Measurements from ENCODE around the gene ZNF462. TPM values are rescaled to one million over a fixed set of nuclear protein-coding genes. Genes with fewer than 3 reads are reported as not detected.

ZNF462 gene
- total and polyA plus RNA-seq, 2 donors (not counting 1 experiment from before 2014, with no cell fraction given): 6.0 to 27.4 TPM

DNA sequence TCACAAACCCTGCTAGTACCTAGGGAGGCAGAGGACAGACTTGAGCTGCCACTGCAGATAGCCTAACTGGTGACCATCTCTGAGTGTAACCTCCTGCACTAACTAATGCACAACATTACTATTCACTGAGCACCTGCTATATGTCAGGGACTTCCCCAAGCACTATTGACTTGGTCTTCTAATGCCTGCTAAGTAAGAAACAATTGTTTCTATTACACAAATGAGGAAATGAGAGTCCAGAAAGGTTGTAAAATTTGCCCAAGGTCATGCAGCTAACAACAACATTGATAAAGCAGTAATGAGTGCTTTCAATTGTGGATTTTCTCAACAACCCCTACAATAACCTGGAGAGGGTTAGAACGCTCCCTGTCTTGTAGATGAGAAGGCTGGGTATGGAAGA, 183.7 kb downstream of the ZNF462 start:
- Histone ChIP-seq H4K20me1 (ENCODE audit: control insufficient read depth, extremely low read depth, insufficient read depth, low read length) (no peaks in the 10 kb centered on the region), H3K9me3 (ENCODE audit: control insufficient read depth, insufficient read depth, low read depth, low read length) (no peaks in the 10 kb centered on the region), H3K27ac (ENCODE audit: insufficient read depth, low read length) (no peak overlapping the region), H3K4me1 (ENCODE audit: control insufficient read depth, extremely low read depth, insufficient read depth, low read length) (no peaks in the 10 kb centered on the region), H3K79me2 (ENCODE audit: control insufficient read depth, insufficient read depth, low read length) (no peaks in the 10 kb centered on the region), H3K36me3 (ENCODE audit: control insufficient read depth, insufficient read depth, low read length) (no peaks in the 10 kb centered on the region), H3K27me3 (ENCODE audit: control insufficient read depth, insufficient read depth, low read length) (peaks cover 1% of the 10 kb centered on the region), H3K4me3 (replicated peaks in 1 of 4; ENCODE audit: control extremely low read depth in 1 of 4, insufficient read depth in 1 of 4, low read depth in 3 of 4, low read length in 4 of 4) (no peak overlapping the region), H3K9ac (ENCODE audit: insufficient read depth, low read length) (no peak overlapping the region), H2AFZ (ENCODE audit: low read length) (no peak overlapping the region), H3K4me2 (ENCODE audit: extremely low read depth, insufficient read depth, low read length) (no peak overlapping the region)
- no peak for DNase-seq (ENCODE audit: low read depth in 2 of 2)
- TF ChIP-seq CTCF (conservative IDR thresholded peaks at IDR 0.05 in 1 of 2, IDR thresholded peaks at IDR 0.05 in 1 of 2; ENCODE audit: low read depth in 1 of 2, low read length in 2 of 2) (no peak), EZH2 (IDR thresholded peaks at IDR 0.05; ENCODE audit: low read length, missing control alignments) (no peak)

GRCh38 chr9:107049046-107049802, 186.3 kb downstream of the ZNF462 start:
- H3K79me2 ChIP-seq (ENCODE audit: control insufficient read depth, insufficient read depth, low read length): no peaks in the 10 kb centered on the region
- no peaks in the 10 kb centered on the region for H4K20me1 ChIP-seq (ENCODE audit: control insufficient read depth, extremely low read depth, insufficient read depth, low read length)
- H3K4me2 ChIP-seq (ENCODE audit: extremely low read depth, insufficient read depth, low read length): no peak overlapping the region
- no peak overlapping the region for H3K9ac ChIP-seq (ENCODE audit: insufficient read depth, low read length)
- TF ChIP-seq EZH2 (IDR thresholded peaks at IDR 0.05; ENCODE audit: low read length, missing control alignments) (no peak), CTCF (conservative IDR thresholded peaks at IDR 0.05 in 1 of 2, IDR thresholded peaks at IDR 0.05 in 1 of 2; ENCODE audit: low read depth in 1 of 2, low read length in 2 of 2) (no peak)
- H3K27ac ChIP-seq (ENCODE audit: insufficient read depth, low read length): no peak overlapping the region
- peak in 1 of 2 donors; percentile 27 for DNase-seq (ENCODE audit: low read depth in 2 of 2)
- H3K4me3 ChIP-seq (replicated peaks in 1 of 4; ENCODE audit: control extremely low read depth in 1 of 4, insufficient read depth in 1 of 4, low read depth in 3 of 4, low read length in 4 of 4): no peak overlapping the region
- no peaks in the 10 kb centered on the region for H3K4me1 ChIP-seq (ENCODE audit: control insufficient read depth, extremely low read depth, insufficient read depth, low read length)
- H3K27me3 ChIP-seq (ENCODE audit: control insufficient read depth, insufficient read depth, low read length): no peaks in the 10 kb centered on the region
- H3K9me3 ChIP-seq (ENCODE audit: control insufficient read depth, insufficient read depth, low read depth, low read length): no peaks in the 10 kb centered on the region
- no peak overlapping the region for H2AFZ ChIP-seq (ENCODE audit: low read length)
- no peaks in the 10 kb centered on the region for H3K36me3 ChIP-seq (ENCODE audit: control insufficient read depth, insufficient read depth, low read length)

GRCh38 chr9:107049803-107050184, 186.8 kb downstream of the ZNF462 start:
- Histone ChIP-seq H3K4me2 (ENCODE audit: extremely low read depth, insufficient read depth, low read length) (no peak overlapping the region), H3K9me3 (ENCODE audit: control insufficient read depth, insufficient read depth, low read depth, low read length) (no peaks in the 10 kb centered on the region), H3K27me3 (ENCODE audit: control insufficient read depth, insufficient read depth, low read length) (no peaks in the 10 kb centered on the region), H3K4me1 (ENCODE audit: control insufficient read depth, extremely low read depth, insufficient read depth, low read length) (no peaks in the 10 kb centered on the region), H3K27ac (ENCODE audit: insufficient read depth, low read length) (no peak overlapping the region), H4K20me1 (ENCODE audit: control insufficient read depth, extremely low read depth, insufficient read depth, low read length) (no peaks in the 10 kb centered on the region), H3K36me3 (ENCODE audit: control insufficient read depth, insufficient read depth, low read length) (no peaks in the 10 kb centered on the region), H2AFZ (ENCODE audit: low read length) (no peak overlapping the region), H3K79me2 (ENCODE audit: control insufficient read depth, insufficient read depth, low read length) (no peaks in the 10 kb centered on the region), H3K4me3 (replicated peaks in 1 of 4; ENCODE audit: control extremely low read depth in 1 of 4, insufficient read depth in 1 of 4, low read depth in 3 of 4, low read length in 4 of 4) (no peak overlapping the region), H3K9ac (ENCODE audit: insufficient read depth, low read length) (no peak overlapping the region)
- TF ChIP-seq EZH2 (IDR thresholded peaks at IDR 0.05; ENCODE audit: low read length, missing control alignments): no peak
- no peak for DNase-seq (ENCODE audit: low read depth in 2 of 2)

Data from fibroblast of lung (primary cell).